Measurements from ENCODE around the gene NEO1.
"Not testable (repeated sequence)": the region's sequence is repeated elsewhere in the genome, so short reads cannot be mapped to it uniquely, and the experiment has no call there.

The NEO1 gene

GRCh38 chr15:73150831-73151230, 98.6 kb downstream of the NEO1 start:
- DNase-seq, result no peak

DNA sequence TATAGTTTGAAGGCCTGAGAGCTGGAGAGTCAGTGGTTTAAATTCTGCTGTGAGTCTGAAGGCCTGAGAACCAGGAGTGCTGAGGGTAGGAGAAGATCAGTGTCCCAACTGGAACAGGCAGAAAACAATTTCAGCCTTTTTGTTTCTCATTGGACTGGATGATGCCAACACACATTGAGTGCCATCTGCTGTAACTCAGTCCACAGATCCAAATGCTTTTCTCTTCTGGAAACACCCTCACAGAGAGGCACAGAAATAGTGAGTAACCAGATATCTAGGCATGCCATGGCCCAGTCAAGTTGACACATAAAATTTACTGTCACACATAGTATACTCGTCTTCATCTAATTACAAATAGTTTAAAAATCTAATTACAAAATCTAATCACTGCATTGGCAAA, 100.8 kb downstream of the NEO1 start:
- DNase-seq, result no peak

DNA sequence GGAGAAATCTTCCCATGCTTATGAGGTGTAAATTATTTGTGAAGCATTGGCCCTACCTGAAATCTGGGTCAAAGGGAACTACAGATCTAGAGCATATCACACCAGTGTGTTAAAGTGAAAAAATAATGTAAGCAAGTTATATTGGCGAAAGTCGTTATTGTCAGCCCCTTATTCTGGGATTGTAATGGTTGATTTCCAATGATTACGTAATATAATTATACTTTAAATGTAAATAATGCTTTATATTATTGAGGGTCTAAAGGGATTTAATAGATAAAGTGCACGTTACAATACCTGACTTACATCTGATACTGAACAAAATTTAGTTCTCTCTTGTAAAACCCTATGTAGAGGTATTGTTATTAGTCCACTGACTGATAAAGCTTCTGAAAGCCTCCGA, 101.2 kb downstream of the NEO1 start:
- DNase-seq, result no peak

DNA sequence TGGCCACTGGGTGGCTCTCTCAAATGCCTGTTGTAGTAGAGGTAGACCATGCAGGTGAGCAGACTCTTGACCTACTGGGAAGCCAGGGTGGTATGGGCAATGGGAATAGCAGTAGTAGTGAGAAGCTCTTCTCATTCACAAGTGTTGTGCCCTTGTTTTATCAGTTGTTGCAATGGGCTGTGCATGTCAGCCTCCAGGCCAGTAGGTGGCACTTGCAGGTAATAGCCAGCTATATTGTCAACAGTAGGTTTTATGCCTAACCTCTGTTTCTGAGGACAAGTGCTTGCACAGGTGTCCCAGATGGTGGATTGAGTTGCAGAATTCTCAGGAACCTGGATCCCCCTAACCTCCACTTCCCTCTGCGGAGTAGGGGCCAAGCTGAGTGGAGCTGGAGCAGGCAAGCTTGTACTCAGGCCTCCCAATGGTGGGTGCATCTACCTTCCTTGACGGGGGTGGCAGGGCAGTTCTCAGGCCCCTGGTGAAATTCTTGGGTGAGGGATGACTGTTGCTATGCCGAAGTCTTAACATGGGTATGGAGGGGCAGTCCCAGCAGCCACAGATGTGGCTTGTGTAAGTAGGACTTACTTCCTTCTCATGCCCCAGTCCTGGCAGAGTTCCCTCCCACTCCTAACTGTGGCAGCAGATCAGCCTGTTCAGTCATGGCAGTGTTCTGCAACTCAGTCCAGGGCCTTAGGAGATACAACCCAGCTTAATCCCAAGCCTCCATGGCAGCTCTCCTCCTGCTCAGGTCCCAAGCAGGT, 104.3 kb downstream of the NEO1 start:
- DNase-seq, result no peak

GRCh38 chr15:73161546-73161945, 109.3 kb downstream of the NEO1 start:
- no peak for DNase-seq

DNA sequence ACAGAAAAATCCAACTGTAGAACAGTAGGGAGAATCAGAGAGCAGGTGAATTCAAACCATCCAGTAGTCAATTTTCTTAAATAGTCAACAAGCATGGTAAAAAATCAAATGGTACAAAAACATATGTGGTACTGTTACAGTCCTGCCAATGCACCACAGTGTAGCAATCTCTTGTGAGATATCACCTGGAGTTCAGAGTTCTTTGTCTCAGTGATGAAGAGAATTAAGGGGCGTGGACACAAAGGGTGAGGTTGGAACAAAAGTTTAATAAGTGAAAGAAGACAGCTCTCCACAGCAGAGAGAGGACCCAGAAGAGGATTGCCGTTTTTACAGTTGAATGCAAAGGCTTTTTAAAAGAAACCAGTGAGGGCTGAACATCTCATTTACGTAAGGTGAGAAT, 113.2 kb downstream of the NEO1 start:
- DNase-seq, result no peak

- DNase-seq, result no peak
Observed at GRCh38 chr15:73165844-73166243, 113.6 kb downstream of the NEO1 start.

DNA sequence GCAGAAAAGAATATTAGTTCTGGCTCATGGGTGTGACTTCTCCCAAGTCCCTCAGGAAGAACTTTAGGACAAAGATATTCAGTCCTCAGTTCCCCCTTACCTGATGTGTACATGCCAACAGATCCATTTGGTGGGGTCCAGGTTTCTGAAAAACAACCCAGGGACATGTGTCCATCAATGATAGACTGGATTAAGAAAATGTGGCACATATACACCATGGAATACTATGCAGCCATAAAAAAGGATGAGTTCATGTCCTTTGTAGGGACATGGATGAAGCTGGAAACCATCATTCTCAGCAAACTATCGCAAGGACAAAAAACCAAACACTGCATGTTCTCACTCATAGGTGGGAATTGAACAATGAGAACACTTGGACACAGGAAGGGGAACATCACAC, 114.4 kb downstream of the NEO1 start:
- DNase-seq, result not testable (repeated sequence)

DNA sequence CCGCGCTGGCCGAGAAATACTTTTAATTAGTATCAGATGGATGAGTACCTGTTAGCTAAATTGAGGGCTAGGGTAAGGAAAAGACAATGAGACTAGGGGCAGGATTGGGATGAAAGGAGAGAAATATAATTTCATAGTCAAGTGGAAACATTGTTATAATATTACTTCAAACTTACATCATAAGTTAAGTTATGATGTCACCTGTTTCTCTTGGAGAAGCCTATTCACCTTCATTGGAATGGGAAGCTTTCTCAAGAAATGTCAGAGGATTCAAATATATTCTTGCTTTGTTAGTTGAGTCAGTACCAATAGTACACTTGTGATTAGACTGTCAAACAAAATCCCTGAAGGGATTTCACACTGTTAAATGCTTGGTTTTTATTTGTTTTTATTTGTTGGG, 116.2 kb downstream of the NEO1 start:
- DNase-seq, result no peak

GRCh38 chr15:73171711-73172110, 119.4 kb downstream of the NEO1 start:
- no peak for DNase-seq

DNA sequence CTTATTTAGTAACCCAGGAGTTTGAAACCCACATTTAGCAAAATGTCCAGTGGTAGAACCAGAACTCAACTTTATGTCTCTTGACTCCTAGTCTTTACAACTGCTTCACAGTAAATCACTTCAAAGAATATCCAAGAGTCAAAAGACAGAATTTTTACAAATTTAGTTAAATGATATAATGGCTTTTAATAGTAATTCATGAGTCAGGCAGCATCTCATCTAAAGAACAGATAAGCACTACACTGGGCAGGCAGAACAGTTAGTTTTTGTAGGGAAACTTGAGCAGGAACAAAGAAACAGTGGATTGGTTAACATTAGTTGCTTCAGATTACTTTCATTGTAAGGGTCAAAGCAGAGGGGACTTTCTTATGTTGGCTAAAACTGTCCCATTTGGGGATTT, 120.2 kb downstream of the NEO1 start:
- DNase-seq, result no peak

DNA sequence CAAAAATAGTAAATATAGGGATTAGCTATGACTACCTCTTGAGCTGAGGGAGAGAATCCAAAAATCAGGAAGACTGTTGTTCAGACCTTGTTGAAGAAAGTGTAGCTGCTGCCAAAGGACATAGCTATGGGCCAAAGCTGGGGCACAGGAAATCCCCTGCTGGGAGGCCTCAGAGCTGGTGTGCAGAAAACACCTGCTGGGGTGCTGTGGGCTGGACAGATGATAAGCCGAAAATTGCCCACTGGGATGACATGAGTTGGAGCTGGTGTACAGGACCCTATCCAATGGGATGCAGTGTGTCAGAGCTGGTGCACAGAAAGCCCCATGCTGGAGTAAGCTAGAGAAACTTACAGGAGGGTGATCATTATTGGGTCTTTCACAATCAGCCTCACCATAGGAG, 121.9 kb downstream of the NEO1 start:
- DNase-seq, result no peak

- DNase-seq, result no peak
Observed at GRCh38 chr15:73175382-73175781, 123.1 kb downstream of the NEO1 start.

DNA sequence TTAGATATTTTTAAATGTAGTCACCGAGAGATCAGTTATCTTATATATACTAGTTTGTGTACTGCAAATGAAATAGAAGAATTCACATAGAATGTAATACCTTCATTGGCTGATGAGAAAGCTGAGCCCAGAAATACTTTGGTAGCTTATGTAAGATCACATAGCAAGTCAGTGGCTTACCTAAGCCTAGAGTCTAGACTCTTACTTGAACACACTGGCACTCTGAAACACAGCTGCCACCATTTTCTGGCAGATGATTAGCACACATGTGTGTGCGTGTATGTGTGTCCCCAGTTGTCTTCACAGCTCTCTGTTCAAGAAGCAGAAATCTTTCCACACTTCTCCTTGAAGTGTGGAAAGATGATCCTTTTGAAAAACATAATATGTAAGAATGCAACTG, 124.3 kb downstream of the NEO1 start:
- DNase-seq, result no peak

- no peak for DNase-seq
Observed at GRCh38 chr15:73183071-73183470, 130.8 kb downstream of the NEO1 start.

GRCh38 chr15:73190189-73190601, 137.9 kb downstream of the NEO1 start:
- DNase-seq, result no peak

DNA sequence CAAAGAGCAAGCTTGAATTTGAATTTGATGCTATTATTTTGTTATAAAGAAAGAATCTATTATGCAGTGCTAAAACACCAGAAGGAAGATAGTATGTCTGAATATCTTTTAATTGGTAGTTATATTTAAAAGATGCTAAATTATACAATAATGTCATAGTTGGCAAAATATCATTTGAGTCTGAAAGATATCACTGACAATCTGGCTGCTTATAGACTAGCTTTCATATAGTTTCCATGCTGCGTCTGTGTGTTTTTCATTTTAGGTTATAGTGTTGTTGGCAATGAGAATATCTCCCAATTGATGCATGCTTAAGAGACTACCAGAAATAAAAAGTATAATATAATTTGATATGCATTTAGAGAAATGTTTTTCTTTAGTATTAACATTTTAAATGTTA, 142.9 kb downstream of the NEO1 start:
- DNase-seq, result no peak

DNA sequence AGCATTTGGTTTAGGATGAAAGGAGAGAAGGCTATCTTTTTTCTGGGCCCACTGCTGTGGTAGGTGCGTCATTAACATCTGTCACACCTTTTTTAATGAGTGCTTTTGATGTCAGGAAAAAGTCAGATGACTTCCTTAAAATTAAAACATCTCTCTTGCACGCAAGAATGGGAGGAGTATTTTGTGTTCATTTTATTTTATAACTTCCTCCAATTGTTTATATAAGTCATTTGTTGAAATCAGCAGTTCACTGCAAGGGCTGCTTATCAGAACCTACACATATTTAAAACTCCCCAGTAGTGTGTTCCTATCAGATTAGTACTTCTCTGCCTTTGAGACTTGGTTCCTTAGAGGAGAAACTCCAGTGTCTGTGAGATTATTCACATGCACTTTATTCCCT, 143.8 kb downstream of the NEO1 start:
- no peak for DNase-seq

GRCh38 chr15:73200339-73200738, 148.1 kb downstream of the NEO1 start:
- no peak for DNase-seq

- no peak for DNase-seq
Observed at GRCh38 chr15:73210630-73211029, 158.4 kb downstream of the NEO1 start.

DNA sequence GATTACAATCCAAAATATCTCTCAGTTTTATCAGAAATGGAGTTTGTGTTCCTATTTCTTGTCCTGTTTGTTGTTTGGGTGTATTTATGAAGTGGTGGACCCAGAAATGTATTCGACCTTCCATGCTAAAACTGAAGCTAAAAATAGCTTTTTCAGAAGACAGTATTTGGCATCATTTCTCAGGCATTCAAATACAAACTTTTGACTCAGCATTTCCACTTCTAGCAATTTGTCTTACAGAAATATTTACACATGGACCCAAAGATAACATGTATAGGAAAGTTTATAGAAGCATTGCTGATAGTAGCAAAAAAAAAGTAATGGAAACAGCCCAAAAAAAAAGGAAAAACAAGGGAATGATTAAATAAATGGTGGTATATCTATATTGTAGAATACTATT, 160.2 kb downstream of the NEO1 start:
- no peak for DNase-seq

DNA sequence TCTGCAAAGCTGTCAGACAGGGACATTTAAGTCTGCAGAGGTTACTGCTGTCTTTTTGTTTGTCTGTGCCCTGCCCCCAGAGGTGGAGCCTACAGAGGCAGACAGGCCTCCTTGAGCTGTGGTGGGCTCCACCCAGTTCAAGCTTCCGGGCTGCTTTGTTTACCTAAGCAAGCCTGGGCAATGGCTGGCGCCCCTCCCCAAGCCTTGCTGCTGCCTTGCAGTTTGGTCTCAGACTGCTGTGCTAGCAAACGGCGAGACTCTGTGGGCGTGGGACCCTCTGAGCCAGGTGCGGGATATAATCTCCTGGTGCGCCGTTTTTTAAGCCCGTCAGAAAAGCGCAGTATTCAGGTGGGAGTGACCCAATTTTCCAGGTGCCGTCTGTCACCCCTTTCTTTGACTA, 169.2 kb downstream of the NEO1 start:
- DNase-seq, result not testable (repeated sequence)

- DNase-seq, result no peak
Observed at GRCh38 chr15:73225358-73226015, 173.2 kb downstream of the NEO1 start.

DNA sequence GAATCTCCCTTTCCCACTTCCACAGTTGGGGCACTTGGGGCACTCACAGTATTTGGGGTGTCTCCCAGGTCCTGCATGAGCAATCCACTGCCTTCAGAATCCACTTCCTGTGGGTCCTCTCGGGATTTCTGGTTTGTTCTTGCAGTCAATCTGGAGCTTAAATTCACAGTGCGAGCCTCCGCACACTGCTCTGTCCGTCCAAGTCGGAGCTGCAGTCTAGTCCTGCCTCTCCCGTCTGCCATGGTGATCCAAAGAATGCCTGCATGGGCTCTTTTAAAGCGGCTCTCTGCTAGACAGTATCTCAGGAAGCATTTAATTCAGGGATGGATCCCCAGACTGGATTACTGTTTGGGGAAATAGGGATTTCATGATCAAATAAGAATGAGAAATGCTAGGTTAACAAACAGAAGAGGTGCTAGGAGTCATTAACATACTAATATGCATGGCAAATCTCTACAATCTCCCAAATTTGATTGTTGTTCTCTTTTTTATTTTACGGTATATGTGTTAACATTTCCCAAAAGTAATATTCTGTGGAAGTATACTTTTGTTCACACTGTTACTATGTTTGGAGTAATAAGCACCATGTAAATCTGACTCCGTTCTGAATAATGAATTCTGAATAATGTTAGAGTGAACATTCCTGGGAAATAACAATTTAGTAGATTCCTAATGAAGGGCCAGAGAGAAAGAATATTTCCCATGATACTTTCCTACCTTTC, 174.0 kb downstream of the NEO1 start:
- no peak for DNase-seq
